HepG2 (cell line): ENCODE measurements around the gene ATP10A. TPM values are rescaled to one million over a fixed set of nuclear protein-coding genes. Genes with fewer than 3 reads are reported as not detected.

ENCODE experiments used
- ATAC-seq: fragments of 200-7000 bp; cut with Tn5 transposase; 3 replicates; pipeline ENCODE4 v1.9.1; 2020; ENCODE audit warnings: mild to moderate bottlenecking, moderate library complexity
- BruUV-seq: library from RNA; stranded (reverse); fragments of 400-500 nt; replicated peaks from 2 replicates; lab custom pipeline; 2021; lab: Mats Ljungman, UMichigan
- CTCF ChIA-PET: fragments of 300-600 bp; formaldehyde crosslinking; extraction: SDS; loops from one replicate; lab custom pipeline; 2021; ENCODE audit warnings: low total read pairs, inconsistent platforms, low intra/inter-chr PET ratio; lab: Yijun Ruan, JAX
- POLR2A ChIA-PET: fragments of 350-600 bp; sonication (Branson Sonifier 250); formaldehyde crosslinking; loops from one replicate; lab custom pipeline; 2020; ENCODE audit warnings: antibody characterized with exemption, inconsistent platforms; lab: Yijun Ruan, JAX
- DNase-seq: peaks from one replicate; pipeline ENCODE4 v3.0.0-alpha.2; 2015; ENCODE audit warnings: low spot score
- FAIRE-seq: peaks from 3 replicates; lab custom pipeline; 2011; peaks lifted over from hg19 to GRCh38; lab: Jason Lieb, UNC
- H2AFZ ChIP-seq: one replicate; pipeline ENCODE4 v1.6.1; 2011; ENCODE audit warnings: low read length, inconsistent platforms
- H3K27ac ChIP-seq: fragments of 300-600 bp; 3 replicates; pipeline ENCODE4 v1.8.0; 2011; ENCODE audit warnings: mixed run types, mild to moderate bottlenecking, mixed read lengths, low read length, inconsistent platforms; ENCODE audit not compliant: insufficient read depth; ENCODE audit errors: extremely low read length
- H3K27me3 ChIP-seq, 2 experiments: fragments of 200-600 bp in 1 of 2; 2 replicates in 1 of 2; 3 replicates in 1 of 2; pipeline versions ENCODE4 v1.6.0 to v1.8.0; 2011; ENCODE audit warnings: low read length in 2 of 2, mild to moderate bottlenecking in 2 of 2, moderate library complexity in 2 of 2, inconsistent platforms in 1 of 2; ENCODE audit not compliant: insufficient read depth in 2 of 2, control insufficient read depth in 1 of 2
- H3K36me3 ChIP-seq, 2 experiments: fragments of 200-600 bp in 1 of 2; replicated peaks in 1 of 2; 2 replicates in 1 of 2; 3 replicates in 1 of 2; pipeline versions ENCODE4 v1.5.1 to v1.8.0; 2011; ENCODE audit warnings: low read length in 2 of 2, inconsistent platforms in 1 of 2; ENCODE audit not compliant: insufficient read depth in 2 of 2, control insufficient read depth in 1 of 2
- H3K4me1 ChIP-seq: 2 replicates; pipeline ENCODE4 v1.5.1; 2012; ENCODE audit warnings: low read length, inconsistent platforms; ENCODE audit not compliant: insufficient read depth
- H3K4me2 ChIP-seq: 2 replicates; pipeline ENCODE4 v1.6.0; 2011; ENCODE audit warnings: low read depth, low read length, inconsistent platforms
- H3K4me3 ChIP-seq, 3 experiments: fragments of 200-600 bp in 1 of 3; sonication (generic), shearing (Covaris generic) in 1 of 3; replicated peaks in 1 of 3; 2 replicates each; pipeline ENCODE4 v1.5.1; 2011 to 2016; ENCODE audit warnings: low read length in 3 of 3, inconsistent platforms in 2 of 3, low read depth in 2 of 3, mild to moderate bottlenecking in 2 of 3, control low read depth in 1 of 3, mixed read lengths in 1 of 3; ENCODE audit not compliant: insufficient read depth in 1 of 3
- H3K79me2 ChIP-seq: one replicate; pipeline ENCODE4 v1.6.1; 2011; ENCODE audit warnings: low read length, inconsistent platforms; ENCODE audit not compliant: insufficient read depth
- H3K9ac ChIP-seq: 2 replicates; pipeline ENCODE4 v1.6.0; 2011; ENCODE audit warnings: mild to moderate bottlenecking, low read depth, low read length, inconsistent platforms; ENCODE audit not compliant: insufficient read depth
- H3K9me3 ChIP-seq: 2 replicates; pipeline ENCODE4 v1.5.1; 2012; ENCODE audit warnings: mild to moderate bottlenecking, low read length
- H4K20me1 ChIP-seq: 2 replicates; pipeline ENCODE4 v1.6.0; 2011; ENCODE audit warnings: inconsistent platforms, mild to moderate bottlenecking, low read length, moderate library complexity; ENCODE audit not compliant: insufficient read depth
- MED8 ChIP-seq: sonication (generic); formaldehyde crosslinking; IDR thresholded peaks from 2 replicates; pipeline ENCODE4 v1.8.1; 2023; ENCODE audit warnings: mild to moderate bottlenecking, missing genetic modification reagents; ENCODE audit not compliant: insufficient replicate concordance
- MIER2 ChIP-seq: IDR thresholded peaks from 2 replicates; pipeline ENCODE4 v1.6.1; 2016; ENCODE audit warnings: missing biosample characterization, missing genetic modification reagents
- MTA1 ChIP-seq: sonication (generic); formaldehyde crosslinking; IDR thresholded peaks from 2 replicates; pipeline ENCODE4 v1.4.0; 2020; ENCODE audit warnings: missing genetic modification reagents, mild to moderate bottlenecking, borderline replicate concordance
- MTF1 ChIP-seq: sonication (generic); formaldehyde crosslinking; IDR thresholded peaks from 2 replicates; pipeline ENCODE4 v1.5.0; 2020; ENCODE audit warnings: missing genetic modification reagents
- ZFY ChIP-seq: sonication (generic); formaldehyde crosslinking; IDR thresholded peaks from 2 replicates; pipeline ENCODE4 v1.4.0; 2020; ENCODE audit warnings: missing genetic modification reagents
- ZNF207 ChIP-seq: fragments of 450-650 bp; IDR thresholded peaks from 2 replicates; pipeline ENCODE4 v1.6.1; 2016; ENCODE audit warnings: antibody characterized with exemption, borderline replicate concordance
- ZNF264 ChIP-seq: sonication (generic); formaldehyde crosslinking; IDR thresholded peaks from 2 replicates; pipeline ENCODE4 v1.4.0; 2020; ENCODE audit warnings: missing genetic modification reagents
- ZNF503 ChIP-seq: sonication (generic); formaldehyde crosslinking; IDR thresholded peaks from 2 replicates; pipeline ENCODE4 v1.4.0; 2020; ENCODE audit warnings: missing genetic modification reagents
- ZNF619 ChIP-seq: sonication (generic); formaldehyde crosslinking; IDR thresholded peaks from 2 replicates; pipeline ENCODE4 v1.4.0; 2020; ENCODE audit warnings: mild to moderate bottlenecking, missing genetic modification reagents
- WGBS: methylation state at CpG from one replicate; pipeline ENCODE4 v1.1.6; 2017; ENCODE audit warnings: low lambda C conversion rate; 5-methylcytosine and 5-hydroxymethylcytosine counted together
- in situ Hi-C: cut with HindIII; loops from 2 replicates; pipeline ENCODE4 v1.10.0; 2017; ENCODE audit warnings: low pct_unique_long_range_greater_than_20kb; ENCODE audit not compliant: extremely low pct_ligation_motif_present
- intact Hi-C: fragments of 100-400 bp; cut with micrococcal nuclease; formaldehyde crosslinking; loops from one replicate; pipeline ENCODE4 v1.10.0; 2022; ENCODE audit not compliant: unreplicated experiment
- polyA plus RNA-seq, 8 experiments: library from polyadenylated mRNA; depleted of rRNA in 3 of 8; stranded (reverse) in 7 of 8; unstranded in 1 of 8; fragments of >200 nt; fragmentation: Illumina TruSeq in 4 of 8; extraction: Trizol in 4 of 8; gene quantifications; 2 replicates each; pipeline versions ENCODE4 v1.2.1 to v1.2.3, GENCODE V29; 2011 to 2016; ENCODE audit warnings: low read depth in 4 of 8, missing spikeins in 1 of 8, mixed read lengths in 1 of 8; ENCODE audit not compliant: insufficient read depth in 1 of 8
- total RNA-seq, 5 experiments: library from RNA; depleted of rRNA; stranded (reverse); fragments of >200 nt; fragmentation: Illumina TruSeq; extraction: Trizol; gene quantifications; 2 replicates each; pipeline ENCODE4 v1.2.3, GENCODE V29; 2016; ENCODE audit warnings: low read depth in 1 of 5
- TF ChIP-seq, protein P1 (sequence below): sonication (generic); formaldehyde crosslinking; IDR thresholded peaks from 2 replicates; pipeline ENCODE4 v1.5.1; 2020; ENCODE audit warnings: missing genetic modification reagents, mild to moderate bottlenecking, borderline replicate concordance
- TF ChIP-seq, protein P2 (sequence below): sonication (generic); formaldehyde crosslinking; IDR thresholded peaks from 2 replicates; pipeline ENCODE4 v1.4.0; 2020; ENCODE audit warnings: missing genetic modification reagents, borderline replicate concordance
- TF ChIP-seq, protein P3 (sequence below): IDR thresholded peaks from 2 replicates; pipeline ENCODE4 v1.6.1; 2016
- TF ChIP-seq, protein P4 (sequence below): sonication (generic); formaldehyde crosslinking; IDR thresholded peaks from 2 replicates; pipeline ENCODE4 v1.5.0; 2020; ENCODE audit warnings: missing genetic modification reagents, mild to moderate bottlenecking, borderline replicate concordance
- TF ChIP-seq, protein P5 (sequence below): sonication (generic); formaldehyde crosslinking; IDR thresholded peaks from 2 replicates; pipeline ENCODE4 v1.8.1; 2023; ENCODE audit warnings: mild to moderate bottlenecking, moderate library complexity, missing genetic modification reagents

Gene ATP10A
- total and polyA plus RNA-seq, 2 of the 13 experiments (the other 11 are each of a cell fraction or from before 2014, with no cell fraction given) = 0.58 to 4.2 TPM

- Histone ChIP-seq H4K20me1 (no peaks in the 10 kb centered on the region), H3K4me3 (no peak overlapping the region), H3K9ac (no peak overlapping the region), H3K4me1 (no peaks in the 10 kb centered on the region; the same call in 1 of the 2 replicates), H3K36me3 (no peaks in the 10 kb centered on the region), H3K4me2 (no peak overlapping the region), H3K9me3 (no peaks in the 10 kb centered on the region), H3K27ac (no peak overlapping the region), H2AFZ (no peak overlapping the region), H3K27me3 (no peaks in the 10 kb centered on the region; a peak in 1 of 5 replicates), H3K79me2 (no peaks in the 10 kb centered on the region)
- WGBS = 73% methylated on average over 4 of the region's 4 CpGs
- TF ChIP-seq MIER2 (CRISPR knock-in tag) = no peak
- no peak for TF ChIP-seq ZNF264
- no peak for TF ChIP-seq ZNF503 (CRISPR knock-in tag)
- no peak for TF ChIP-seq MTA1
- no peak for TF ChIP-seq ZNF207
- TF ChIP-seq, protein P1, sequence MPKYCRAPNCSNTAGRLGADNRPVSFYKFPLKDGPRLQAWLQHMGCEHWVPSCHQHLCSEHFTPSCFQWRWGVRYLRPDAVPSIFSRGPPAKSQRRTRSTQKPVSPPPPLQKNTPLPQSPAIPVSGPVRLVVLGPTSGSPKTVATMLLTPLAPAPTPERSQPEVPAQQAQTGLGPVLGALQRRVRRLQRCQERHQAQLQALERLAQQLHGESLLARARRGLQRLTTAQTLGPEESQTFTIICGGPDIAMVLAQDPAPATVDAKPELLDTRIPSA (CRISPR knock-in tag) = no peak
- TF ChIP-seq, protein P2, sequence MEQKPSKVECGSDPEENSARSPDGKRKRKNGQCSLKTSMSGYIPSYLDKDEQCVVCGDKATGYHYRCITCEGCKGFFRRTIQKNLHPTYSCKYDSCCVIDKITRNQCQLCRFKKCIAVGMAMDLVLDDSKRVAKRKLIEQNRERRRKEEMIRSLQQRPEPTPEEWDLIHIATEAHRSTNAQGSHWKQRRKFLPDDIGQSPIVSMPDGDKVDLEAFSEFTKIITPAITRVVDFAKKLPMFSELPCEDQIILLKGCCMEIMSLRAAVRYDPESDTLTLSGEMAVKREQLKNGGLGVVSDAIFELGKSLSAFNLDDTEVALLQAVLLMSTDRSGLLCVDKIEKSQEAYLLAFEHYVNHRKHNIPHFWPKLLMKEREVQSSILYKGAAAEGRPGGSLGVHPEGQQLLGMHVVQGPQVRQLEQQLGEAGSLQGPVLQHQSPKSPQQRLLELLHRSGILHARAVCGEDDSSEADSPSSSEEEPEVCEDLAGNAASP (CRISPR knock-in tag) = no peak
- no peak for TF ChIP-seq ZNF619 (CRISPR knock-in tag)
- no peak for TF ChIP-seq MED8 (CRISPR knock-in tag)
- no peak for TF ChIP-seq MTF1 (CRISPR knock-in tag)
- TF ChIP-seq, protein P3, sequence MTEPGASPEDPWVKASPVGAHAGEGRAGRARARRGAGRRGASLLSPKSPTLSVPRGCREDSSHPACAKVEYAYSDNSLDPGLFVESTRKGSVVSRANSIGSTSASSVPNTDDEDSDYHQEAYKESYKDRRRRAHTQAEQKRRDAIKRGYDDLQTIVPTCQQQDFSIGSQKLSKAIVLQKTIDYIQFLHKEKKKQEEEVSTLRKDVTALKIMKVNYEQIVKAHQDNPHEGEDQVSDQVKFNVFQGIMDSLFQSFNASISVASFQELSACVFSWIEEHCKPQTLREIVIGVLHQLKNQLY (CRISPR knock-in tag) = no peak
- no peak for TF ChIP-seq ZFY
- TF ChIP-seq, protein P4, sequence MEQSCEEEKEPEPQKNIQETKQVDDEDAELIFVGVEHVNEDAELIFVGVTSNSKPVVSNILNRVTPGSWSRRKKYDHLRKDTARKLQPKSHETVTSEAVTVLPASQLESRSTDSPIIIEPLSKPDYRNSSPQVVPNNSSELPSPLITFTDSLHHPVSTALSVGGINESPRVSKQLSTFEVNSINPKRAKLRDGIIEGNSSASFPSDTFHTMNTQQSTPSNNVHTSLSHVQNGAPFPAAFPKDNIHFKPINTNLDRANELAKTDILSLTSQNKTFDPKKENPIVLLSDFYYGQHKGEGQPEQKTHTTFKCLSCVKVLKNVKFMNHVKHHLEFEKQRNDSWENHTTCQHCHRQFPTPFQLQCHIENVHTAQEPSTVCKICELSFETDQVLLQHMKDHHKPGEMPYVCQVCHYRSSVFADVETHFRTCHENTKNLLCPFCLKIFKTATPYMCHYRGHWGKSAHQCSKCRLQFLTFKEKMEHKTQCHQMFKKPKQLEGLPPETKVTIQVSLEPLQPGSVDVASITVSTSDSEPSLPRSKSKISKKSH = no peak
- TF ChIP-seq, protein P5, sequence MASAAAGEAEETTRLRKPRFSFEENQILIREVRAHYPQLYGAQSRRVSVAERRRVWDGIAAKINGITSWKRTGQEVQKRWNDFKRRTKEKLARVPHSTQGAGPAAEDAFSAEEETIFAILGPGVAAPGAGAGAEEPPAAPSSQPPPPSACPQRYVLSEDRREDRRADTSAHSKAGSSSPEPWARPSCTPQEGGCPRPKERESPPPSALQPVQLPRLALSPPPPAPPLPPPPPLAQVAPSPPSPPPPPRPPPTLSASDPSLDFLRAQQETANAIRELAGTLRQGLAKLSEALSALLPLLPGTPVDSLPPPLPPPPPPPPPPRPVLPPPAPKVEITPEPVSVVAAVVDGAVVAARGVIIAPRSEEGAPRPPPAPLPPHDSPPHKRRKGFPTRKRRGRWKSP (CRISPR knock-in tag) = no peak
- FAIRE-seq (no peak), DNase-seq (no peak), ATAC-seq (no peak)
- no TSS peak for BruUV-seq
- POLR2A ChIA-PET = no interaction called here
- intact Hi-C loops (no loop called here), in situ Hi-C loops (no loop called here)
- CTCF ChIA-PET = no interaction called here
These were observed 28.0 kb upstream of the ATP10A start for GRCh38 chr15:25891081-25891480.
